HG03571 (cell line): ENCODE data around the gene WDR88.
"Not testable (repeated sequence)": the region's sequence is repeated elsewhere in the genome, so short reads cannot be mapped to it uniquely, and the experiment has no call there.

Source experiments
- ATAC-seq: cut with Tn5 transposase; IDR thresholded peaks from one replicate; pipeline ENCODE4 v1.9.1; 2021; ENCODE audit not compliant: unreplicated experiment

WDR88 gene

GRCh38 chr19:33210266-33210940, 78.5 kb downstream of the WDR88 start:
- ATAC-seq = no peak

GRCh38 chr19:33211794-33212435, 80.0 kb downstream of the WDR88 start:
- ATAC-seq = no peak

DNA sequence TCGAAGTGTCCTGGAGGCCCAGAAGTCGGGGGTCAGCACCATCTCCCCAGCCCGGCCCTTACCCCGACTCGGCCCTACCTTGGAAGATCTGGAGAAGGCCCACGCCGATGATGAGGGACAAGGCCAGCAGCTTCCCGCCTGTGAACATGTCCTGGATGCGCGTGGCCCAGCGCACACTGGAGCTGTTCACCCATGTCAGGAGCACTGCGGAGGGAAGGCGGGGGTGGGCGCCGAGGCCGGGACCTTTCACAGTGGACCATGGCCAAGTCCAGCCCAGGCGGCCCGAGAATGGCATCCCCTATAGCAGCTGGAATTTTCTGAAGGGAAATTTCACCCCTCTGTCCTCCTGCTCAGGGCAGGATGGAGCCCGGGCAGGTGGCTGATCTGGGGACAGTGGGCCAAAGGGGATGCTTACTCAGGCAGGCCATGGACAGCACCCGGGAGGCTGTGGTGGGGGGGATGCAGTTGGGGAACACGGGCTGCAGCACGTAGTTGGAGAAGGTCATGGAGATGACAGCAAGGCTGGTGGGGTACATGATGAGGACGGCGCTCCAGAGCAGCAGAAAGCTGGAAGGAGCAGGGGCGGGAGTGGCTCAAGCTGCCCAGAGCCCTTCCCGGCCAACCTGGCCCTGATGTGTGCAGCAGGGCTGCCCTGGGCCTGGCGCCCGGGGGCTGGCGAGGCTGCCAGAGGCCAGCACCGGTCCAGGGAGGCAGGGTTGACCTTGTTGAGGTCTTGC, 80.7 kb downstream of the WDR88 start:
- ATAC-seq = no peak

DNA sequence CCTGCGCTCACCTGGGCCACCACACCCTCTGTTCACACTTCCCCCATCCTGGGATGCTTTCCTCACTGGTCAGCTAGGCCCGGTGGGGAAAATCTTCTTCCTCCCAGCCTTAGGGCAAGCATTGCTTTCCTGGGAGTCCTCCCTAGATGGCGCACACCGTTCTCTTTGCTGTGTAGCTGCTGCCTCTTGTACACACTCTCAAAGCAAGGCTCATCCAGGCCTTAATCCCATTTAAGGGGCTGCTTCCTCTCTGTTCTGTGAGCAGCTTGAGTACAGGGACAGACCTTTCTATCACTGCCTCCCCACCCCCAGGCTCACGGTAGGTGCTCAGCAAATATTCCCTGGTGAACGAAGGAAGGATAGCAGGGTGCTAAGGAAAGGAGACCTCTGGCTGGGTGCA, 82.7 kb downstream of the WDR88 start:
- no peak for ATAC-seq

GRCh38 chr19:33215438-33216197, 83.7 kb downstream of the WDR88 start:
- ATAC-seq = no peak

- ATAC-seq = no peak
These were observed 84.4 kb downstream of the WDR88 start for GRCh38 chr19:33216198-33216830.

GRCh38 chr19:33217881-33218280, 86.0 kb downstream of the WDR88 start:
- ATAC-seq = no peak

GRCh38 chr19:33219261-33219815, 87.4 kb downstream of the WDR88 start:
- no peak for ATAC-seq

GRCh38 chr19:33220115-33220514, 88.2 kb downstream of the WDR88 start:
- no peak for ATAC-seq

- no peak for ATAC-seq
These were observed 88.8 kb downstream of the WDR88 start for GRCh38 chr19:33220735-33221134.

- ATAC-seq = no peak
These were observed 89.7 kb downstream of the WDR88 start for GRCh38 chr19:33221638-33222037.

- not testable (repeated sequence) for ATAC-seq
These were observed 90.3 kb downstream of the WDR88 start for GRCh38 chr19:33222255-33222654.

GRCh38 chr19:33224694-33225457, 93.0 kb downstream of the WDR88 start:
- no peak for ATAC-seq
